Measurements from ENCODE around the gene FIGN. TPM values are rescaled to one million over a fixed set of nuclear protein-coding genes. Genes with fewer than 3 reads are reported as not detected.
A peak's percentile ranks its signal among the peaks of the same experiment; 100 is the strongest.

Gene FIGN
- total and polyA plus RNA-seq, 2 of the 13 experiments (the other 11 are each of a cell fraction or from before 2014, with no cell fraction given) = 6.6 to 6.7 TPM

GRCh38 chr2:163735685-163736432 is at the start of gene FIGN (continued):
- TF ChIP-seq ZNF343 (CRISPR knock-in tag; IDR thresholded peaks at IDR 0.05) (no peak), ZNF800 (CRISPR knock-in tag; IDR thresholded peaks at IDR 0.05) (0 out of 2 replicates have a peak, but pooled peaks have one; percentile 53), E2F1 (CRISPR knock-in tag; IDR thresholded peaks at IDR 0.05) (no peak), ZNF329 (CRISPR knock-in tag; IDR thresholded peaks at IDR 0.05; ENCODE audit: low read depth) (no peak), NBN (conservative IDR thresholded peaks at IDR 0.05) (no peak), HIVEP1 (CRISPR knock-in tag; IDR thresholded peaks at IDR 0.05) (no peak; the same call in 1 of the 2 replicates), ZNF691 (CRISPR knock-in tag; IDR thresholded peaks at IDR 0.05; ENCODE audit: borderline replicate concordance, low read depth) (no peak), ZNF792 (CRISPR knock-in tag; IDR thresholded peaks at IDR 0.05) (no peak), ZNF687 (CRISPR knock-in tag; IDR thresholded peaks at IDR 0.05) (no peak; the same call in 1 of the 2 replicates), MIER3 (CRISPR knock-in tag; IDR thresholded peaks at IDR 0.05; ENCODE audit: borderline replicate concordance) (no peak), GRHL1 (CRISPR knock-in tag; conservative IDR thresholded peaks at IDR 0.05) (no peak), ZNF773 (CRISPR knock-in tag; IDR thresholded peaks at IDR 0.05; ENCODE audit: borderline replicate concordance) (no peak), ZNF367 (CRISPR knock-in tag; IDR thresholded peaks at IDR 0.05; ENCODE audit: borderline replicate concordance) (no peak), KDM2A (CRISPR knock-in tag; IDR thresholded peaks at IDR 0.05; ENCODE audit: borderline replicate concordance, low read depth) (peak; percentile 50; the same call in 1 of the 2 replicates), ZNF549 (CRISPR knock-in tag; IDR thresholded peaks at IDR 0.05) (no peak), KDM5A (IDR thresholded peaks at IDR 0.05; ENCODE audit: borderline replicate concordance, low read length) (peak; percentile 43; the same call in 1 of the 2 replicates), ZMYM4 (CRISPR knock-in tag; IDR thresholded peaks at IDR 0.05) (peak; percentile 80; the same call in 1 of the 2 replicates), ZFP36 (IDR thresholded peaks at IDR 0.05; ENCODE audit: borderline replicate concordance, low read depth, low read length, partially characterized antibody) (no peak)

All from HepG2 (cell line).